HEK293 (cell line): ENCODE data around the gene SMIM14.
"Not testable (repeated sequence)": the region's sequence is repeated elsewhere in the genome, so short reads cannot be mapped to it uniquely, and the experiment has no call there.

Experiments used
- CTCF ChIA-PET: fragments of 350-600 bp; formaldehyde crosslinking; extraction: SDS; loops from one replicate; lab custom pipeline; 2021; ENCODE audit warnings: antibody characterized with exemption; lab: Yijun Ruan, JAX
- POLR2A ChIA-PET: fragments of 300-600 bp; formaldehyde crosslinking; extraction: SDS; loops from one replicate; lab custom pipeline; 2020; ENCODE audit warnings: antibody characterized with exemption, inconsistent platforms; lab: Yijun Ruan, JAX
- H3K27ac ChIP-seq: fragments of 200-500 bp; sonication (Bioruptor generic); 2 replicates; pipeline ENCODE4 v1.5.1; 2014; ENCODE audit warnings: low read depth, low read length, control low read depth, inconsistent platforms; ENCODE audit errors: extremely low read depth
- H3K36me3 ChIP-seq, 2 experiments: fragments of 200-500 bp in 1 of 2; sonication (Bioruptor generic) in 1 of 2; 1 replicate in 1 of 2; 2 replicates in 1 of 2; pipeline ENCODE4 v1.5.1; 2014 to 2017; ENCODE audit warnings: inconsistent platforms in 2 of 2, low read length in 2 of 2; ENCODE audit not compliant: control insufficient read depth in 2 of 2, insufficient read depth in 1 of 2
- H3K4me1 ChIP-seq: fragments of 200-500 bp; sonication (Bioruptor generic); 2 replicates; pipeline ENCODE4 v1.5.1; 2014; ENCODE audit warnings: mild to moderate bottlenecking, low read length, inconsistent platforms; ENCODE audit not compliant: control insufficient read depth, insufficient read depth
- H3K4me3 ChIP-seq: 2 replicates; pipeline ENCODE4 v1.5.1; 2011; ENCODE audit warnings: low read depth, mild to moderate bottlenecking, control low read depth, low read length, moderate library complexity
- H3K9me3 ChIP-seq: fragments of 200-500 bp; sonication (Bioruptor generic); 2 replicates; pipeline ENCODE4 v1.5.1; 2014; ENCODE audit warnings: low read depth, low read length, inconsistent platforms; ENCODE audit not compliant: control insufficient read depth, insufficient read depth
- ZBTB11 ChIP-seq: fragments of 450-650 bp; formaldehyde crosslinking; conservative IDR thresholded peaks from 2 replicates; pipeline ENCODE4 v1.5.1; 2016; ENCODE audit warnings: low read depth, missing biosample characterization, missing genetic modification characterization
- ZBTB8A ChIP-seq: fragments of 450-650 bp; formaldehyde crosslinking; IDR thresholded peaks from 2 replicates; pipeline ENCODE4 v1.5.1; 2016; ENCODE audit warnings: missing biosample characterization, missing genetic modification characterization
- ZNF132 ChIP-seq: fragments of 450-650 bp; formaldehyde crosslinking; IDR thresholded peaks from 2 replicates; pipeline ENCODE4 v1.5.1; 2017; ENCODE audit warnings: missing biosample characterization, missing genetic modification characterization, borderline replicate concordance
- ZNF138 ChIP-seq: fragments of 450-650 bp; formaldehyde crosslinking; IDR thresholded peaks from 2 replicates; pipeline ENCODE4 v1.5.1; 2016; ENCODE audit warnings: missing biosample characterization, missing genetic modification characterization, borderline replicate concordance
- ZNF140 ChIP-seq: fragments of 450-650 bp; formaldehyde crosslinking; IDR thresholded peaks from 2 replicates; pipeline ENCODE4 v1.5.1; 2016; ENCODE audit warnings: missing biosample characterization, missing genetic modification characterization
- ZNF394 ChIP-seq: fragments of 450-650 bp; formaldehyde crosslinking; IDR thresholded peaks from 2 replicates; pipeline ENCODE4 v1.5.1; 2016; ENCODE audit warnings: missing biosample characterization, missing genetic modification characterization, mild to moderate bottlenecking, moderate library complexity, borderline replicate concordance
- ZNF426 ChIP-seq: fragments of 450-650 bp; formaldehyde crosslinking; IDR thresholded peaks from 2 replicates; pipeline ENCODE4 v1.5.1; 2017; ENCODE audit warnings: missing biosample characterization, missing genetic modification characterization, mild to moderate bottlenecking, inconsistent platforms, moderate library complexity
- ZNF433 ChIP-seq: fragments of 450-650 bp; formaldehyde crosslinking; IDR thresholded peaks from 2 replicates; pipeline ENCODE4 v1.5.1; 2016; ENCODE audit warnings: missing biosample characterization, missing genetic modification characterization, low read depth
- ZNF510 ChIP-seq: fragments of 450-650 bp; formaldehyde crosslinking; IDR thresholded peaks from 2 replicates; pipeline ENCODE4 v1.5.1; 2018; ENCODE audit warnings: mild to moderate bottlenecking, missing genetic modification characterization, missing biosample characterization; ENCODE audit not compliant: insufficient replicate concordance
- ZNF518A ChIP-seq: fragments of 450-650 bp; formaldehyde crosslinking; conservative IDR thresholded peaks from 2 replicates; pipeline ENCODE4 v1.5.1; 2016; ENCODE audit warnings: low read depth, missing biosample characterization, missing genetic modification characterization
- ZNF555 ChIP-seq: fragments of 450-650 bp; formaldehyde crosslinking; conservative IDR thresholded peaks from 2 replicates; pipeline ENCODE4 v1.5.1; 2017; ENCODE audit warnings: missing biosample characterization, mild to moderate bottlenecking, missing genetic modification characterization, inconsistent platforms
- ZNF558 ChIP-seq: fragments of 450-650 bp; formaldehyde crosslinking; IDR thresholded peaks from 2 replicates; pipeline ENCODE4 v1.5.1; 2016; ENCODE audit warnings: missing biosample characterization, missing genetic modification characterization
- ZNF560 ChIP-seq: fragments of 450-650 bp; formaldehyde crosslinking; IDR thresholded peaks from 2 replicates; pipeline ENCODE4 v1.5.1; 2017; ENCODE audit warnings: missing biosample characterization, missing genetic modification characterization, borderline replicate concordance
- ZNF623 ChIP-seq: fragments of 450-650 bp; formaldehyde crosslinking; IDR thresholded peaks from 2 replicates; pipeline ENCODE4 v1.5.1; 2016; ENCODE audit warnings: missing biosample characterization, missing genetic modification characterization
- ZNF629 ChIP-seq: fragments of 450-650 bp; formaldehyde crosslinking; IDR thresholded peaks from 2 replicates; pipeline ENCODE4 v1.5.1; 2017; ENCODE audit warnings: missing biosample characterization, missing genetic modification characterization
- ZNF654 ChIP-seq: fragments of 450-650 bp; formaldehyde crosslinking; IDR thresholded peaks from 2 replicates; pipeline ENCODE4 v1.5.1; 2016; ENCODE audit warnings: low read depth, missing biosample characterization, missing genetic modification characterization

The SMIM14 gene

DNA sequence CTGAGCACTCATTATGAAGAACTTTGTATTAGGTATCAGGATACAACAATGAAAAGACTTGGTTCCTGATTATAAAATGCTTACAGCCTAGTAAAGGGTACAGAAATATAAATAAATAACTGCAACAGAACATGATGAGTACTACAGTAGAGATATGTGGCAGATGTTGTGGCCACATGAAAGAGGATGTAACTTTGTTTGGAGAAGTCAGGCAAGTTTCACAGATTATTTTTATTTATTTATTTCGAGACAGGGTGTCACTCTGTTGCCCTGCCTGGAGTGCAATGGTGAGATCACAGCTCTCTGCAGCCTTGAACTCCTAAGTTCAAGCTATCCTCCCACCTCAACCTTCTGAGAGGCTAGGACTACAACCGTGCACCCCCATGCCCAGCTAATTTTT, 43.5 kb upstream of the SMIM14 start:
- Histone ChIP-seq H3K36me3 (no peaks in the 10 kb centered on the region), H3K27ac (no peak overlapping the region), H3K4me1 (no peaks in the 10 kb centered on the region), H3K4me3 (no peak overlapping the region), H3K9me3 (no peaks in the 10 kb centered on the region)
- ChIA-PET CTCF (no interaction called here), POLR2A (no interaction called here)
- TF ChIP-seq ZNF138 (tag by site-specific recombination) (no peak), ZNF132 (tag by site-specific recombination) (no peak)

- H3K36me3 ChIP-seq, H3K4me1 ChIP-seq, H3K9me3 ChIP-seq, H3K4me3 ChIP-seq, H3K27ac ChIP-seq, CTCF ChIA-PET: not testable (repeated sequence)
- POLR2A ChIA-PET, result interaction anchor here (0.9 kb wide), 1 partner anchor 17 kb away, joined by 3 read pairs; the partner anchor contains the start of gene UBE2K
Observed at GRCh38 chr4:39681003-39681402, 42.3 kb upstream of the SMIM14 start.

GRCh38 chr4:39675681-39676080, 37.0 kb upstream of the SMIM14 start:
- CTCF ChIA-PET, H3K4me1 ChIP-seq, POLR2A ChIA-PET, H3K27ac ChIP-seq, H3K4me3 ChIP-seq, H3K9me3 ChIP-seq, H3K36me3 ChIP-seq: not testable (repeated sequence)
- TF ChIP-seq ZNF654 (tag by site-specific recombination) (peak; percentile 22; the same call in 1 of the 2 replicates), ZNF426 (tag by site-specific recombination) (peak; percentile 68), ZNF518A (tag by site-specific recombination) (peak; percentile 81), ZNF433 (0 out of 2 replicates have a peak, but pooled peaks have one; percentile 21), ZNF394 (peak; percentile 83), ZNF140 (peak; percentile 42; the same call in 1 of the 2 replicates), ZNF558 (tag by site-specific recombination) (0 out of 2 replicates have a peak, but pooled peaks have one; percentile 26), ZNF555 (tag by site-specific recombination) (peak; percentile 61), ZNF623 (tag by site-specific recombination) (peak; percentile 60), ZNF560 (tag by site-specific recombination) (0 out of 2 replicates have a peak, but pooled peaks have one; percentile 19), ZNF510 (tag by site-specific recombination) (peak; percentile 48), ZNF629 (tag by site-specific recombination) (0 out of 2 replicates have a peak, but pooled peaks have one; percentile 23), ZBTB8A (tag by site-specific recombination) (peak; percentile 60), ZBTB11 (peak; percentile 48)
